CD14-positive monocyte (primary cell): ENCODE measurements around the gene CUL1. TPM values are rescaled to one million over a fixed set of nuclear protein-coding genes. Genes with fewer than 3 reads are reported as not detected.

Experiments used
- DNase-seq, 3 donors: peaks; one replicate each; pipeline ENCODE4 v3.0.0-alpha.2; 2011 to 2022
- H2AFZ ChIP-seq: 2 replicates; pipeline ENCODE4 v1.6.0; 2012; ENCODE audit warnings: mild to moderate bottlenecking, low read depth, low read length, inconsistent platforms; ENCODE audit not compliant: insufficient read depth, poor library complexity, severe bottlenecking
- H3K27ac ChIP-seq, 2 donors: 1 replicate in 1 of 2; 2 replicates in 1 of 2; pipeline ENCODE4 v1.5.1; 2012 to 2013; ENCODE audit warnings: low read length in 2 of 2, control low read depth in 1 of 2, inconsistent platforms in 1 of 2, low read depth in 1 of 2, mild to moderate bottlenecking in 1 of 2
- H3K27me3 ChIP-seq, 2 donors: one replicate each; pipeline versions ENCODE4 v1.6.0 to v1.6.1; 2011 to 2013; ENCODE audit warnings: low read length in 2 of 2; ENCODE audit not compliant: control insufficient read depth in 2 of 2, insufficient read depth in 2 of 2
- H3K36me3 ChIP-seq, 2 donors: replicated peaks in 1 of 2; 1 replicate in 1 of 2; 2 replicates in 1 of 2; pipeline versions ENCODE4 v1.5.1 to v1.6.1; 2012 to 2013; ENCODE audit warnings: low read length in 2 of 2, control low read depth in 1 of 2, inconsistent platforms in 1 of 2, mild to moderate bottlenecking in 1 of 2; ENCODE audit not compliant: insufficient read depth in 2 of 2, control insufficient read depth in 1 of 2
- H3K4me1 ChIP-seq, 2 donors: 1 replicate in 1 of 2; 2 replicates in 1 of 2; pipeline versions ENCODE4 v1.5.1 to v1.6.1; 2012 to 2013; ENCODE audit warnings: low read length in 2 of 2, control low read depth in 1 of 2, inconsistent platforms in 1 of 2, mild to moderate bottlenecking in 1 of 2, moderate library complexity in 1 of 2; ENCODE audit not compliant: insufficient read depth in 2 of 2, control insufficient read depth in 1 of 2
- H3K4me2 ChIP-seq: replicated peaks from 2 replicates; pipeline ENCODE3; 2012; ENCODE audit warnings: low read length, moderate library complexity, mild to moderate bottlenecking; ENCODE audit not compliant: poor library complexity, severe bottlenecking; ENCODE audit errors: extremely low read depth
- H3K4me3 ChIP-seq, 3 experiments: fragments of 200-600 bp in 1 of 3; sonication (generic) in 1 of 3; replicated peaks in 1 of 3; 1 replicate in 2 of 3; 2 replicates in 1 of 3; pipeline ENCODE4 v1.5.1; 2011 to 2013; ENCODE audit warnings: low read length in 3 of 3, mild to moderate bottlenecking in 3 of 3, control low read depth in 2 of 3, low read depth in 2 of 3, inconsistent platforms in 1 of 3, moderate library complexity in 1 of 3
- H3K79me2 ChIP-seq: 2 replicates; pipeline ENCODE4 v1.6.0; 2012; ENCODE audit warnings: mild to moderate bottlenecking, control low read depth, inconsistent platforms, low read length, moderate library complexity; ENCODE audit not compliant: insufficient read depth
- H3K9ac ChIP-seq: 2 replicates; pipeline ENCODE4 v1.6.0; 2017; ENCODE audit warnings: low read length, mild to moderate bottlenecking; ENCODE audit not compliant: insufficient read depth, poor library complexity, severe bottlenecking
- H3K9me3 ChIP-seq, 2 donors: replicated peaks in 1 of 2; 1 replicate in 1 of 2; 2 replicates in 1 of 2; pipeline versions ENCODE4 v1.5.1 to v1.6.1; 2012 to 2013; ENCODE audit warnings: low read length in 2 of 2, control low read depth in 1 of 2; ENCODE audit not compliant: control insufficient read depth in 1 of 2, insufficient read depth in 1 of 2
- H4K20me1 ChIP-seq: 2 replicates; pipeline ENCODE4 v1.6.0; 2012; ENCODE audit warnings: mild to moderate bottlenecking, low read length, control low read depth, moderate library complexity; ENCODE audit not compliant: insufficient read depth
- H3K27ac Mint-ChIP-seq, 7 donors: one replicate each; pipeline ENCODE4 v1.8.0; 2020; ENCODE audit warnings: mild to moderate bottlenecking in 7 of 7, mixed read lengths in 7 of 7, moderate library complexity in 6 of 7, inconsistent platforms in 2 of 7
- H3K27me3 Mint-ChIP-seq, 3 donors: one replicate each; pipeline ENCODE4 v1.8.0; 2021 to 2022; ENCODE audit warnings: low read depth in 3 of 3, mild to moderate bottlenecking in 3 of 3, mixed read lengths in 3 of 3, moderate library complexity in 3 of 3, inconsistent platforms in 1 of 3
- H3K36me3 Mint-ChIP-seq, 2 donors: one replicate each; pipeline ENCODE4 v1.8.0; 2020; ENCODE audit warnings: mixed read lengths in 2 of 2, inconsistent platforms in 1 of 2, mild to moderate bottlenecking in 1 of 2
- H3K4me1 Mint-ChIP-seq: one replicate; pipeline ENCODE4 v1.8.0; 2020; ENCODE audit warnings: mild to moderate bottlenecking, mixed read lengths
- H3K4me3 Mint-ChIP-seq, 2 donors: one replicate each; pipeline ENCODE4 v1.8.0; 2020; ENCODE audit warnings: mild to moderate bottlenecking in 2 of 2, mixed read lengths in 2 of 2, moderate library complexity in 1 of 2
- H3K9me3 Mint-ChIP-seq, 7 donors: one replicate each; pipeline ENCODE4 v1.8.0; 2020 to 2022; ENCODE audit warnings: mixed read lengths in 7 of 7, mild to moderate bottlenecking in 6 of 7, moderate library complexity in 6 of 7, inconsistent platforms in 2 of 7
- WGBS: methylation state at CpG from one replicate; pipeline ENCODE4 v1.1.5; 2013; ENCODE audit warnings: missing lambda C conversion rate; ENCODE audit not compliant: insufficient coverage; 5-methylcytosine and 5-hydroxymethylcytosine counted together
- intact Hi-C, 2 donors: fragments of 100-400 bp; cut with micrococcal nuclease; formaldehyde crosslinking; loops; one replicate each; pipeline versions ENCODE4 v1.15.0 to v1.15.1; 2023
- polyA plus RNA-seq, 3 donors: library from polyadenylated mRNA; depleted of rRNA in 1 of 3; unstranded in 2 of 3; stranded (reverse) in 1 of 3; fragments of 300-500 nt in 2 of 3; fragments of >200 nt in 1 of 3; fragmentation: Illumina TruSeq in 2 of 3; gene quantifications; 1 replicate in 2 of 3; 2 replicates in 1 of 3; pipeline ENCODE4 v1.2.3, GENCODE V29; 2012 to 2021
- TF ChIP-seq, protein P1 (sequence below): fragments of 200-600 bp; IDR thresholded peaks from one replicate; pipeline ENCODE4 v1.8.0; 2022; ENCODE audit warnings: antibody characterized with exemption, mild to moderate bottlenecking

The CUL1 gene
- polyA plus RNA-seq, 3 donors = 22.8 to 32.6 (median 23.9) TPM

DNA sequence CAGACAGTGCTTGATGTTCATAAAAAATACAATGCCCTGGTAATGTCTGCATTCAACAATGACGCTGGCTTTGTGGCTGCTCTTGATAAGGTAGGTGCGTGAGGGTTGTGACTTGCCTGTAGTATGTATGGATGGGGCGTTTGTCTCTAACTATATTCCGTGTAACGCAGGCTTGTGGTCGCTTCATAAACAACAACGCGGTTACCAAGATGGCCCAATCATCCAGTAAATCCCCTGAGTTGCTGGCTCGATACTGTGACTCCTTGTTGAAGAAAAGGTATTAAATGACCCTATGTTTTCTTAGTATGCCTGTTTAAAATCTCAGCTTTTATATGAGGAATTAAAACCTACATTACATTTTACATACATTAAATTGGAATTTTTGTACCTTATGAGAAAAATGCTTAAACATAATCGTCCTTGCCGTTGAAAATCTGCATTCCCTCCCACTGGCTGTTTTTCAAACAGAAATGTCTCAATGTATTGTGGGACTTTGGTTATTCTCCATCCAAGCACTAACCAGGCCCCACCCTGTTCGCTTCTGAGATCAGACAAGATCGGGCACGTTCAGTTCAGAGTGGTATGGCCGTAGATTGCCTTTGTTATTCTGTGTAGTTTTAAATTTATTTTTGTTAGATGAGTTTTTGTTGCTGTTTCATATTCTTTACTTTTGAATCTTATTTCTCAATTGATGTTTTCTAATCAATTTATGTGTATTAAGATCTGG lies 85.3 kb downstream of the CUL1 start:
- Histone ChIP-seq H3K27ac (no peak overlapping the region), H4K20me1 (no peaks in the 10 kb centered on the region), H3K4me2 (no peak overlapping the region), H3K79me2 (no peaks in the 10 kb centered on the region), H3K9ac (no peak overlapping the region), H3K9me3 (no peaks in the 10 kb centered on the region), H3K36me3 (peaks cover 92 to 100% of the 10 kb centered on the region in 2 donors), H3K4me1 (no peaks in the 10 kb centered on the region), H3K4me3 (no peak overlapping the region), H3K27me3 (no peaks in the 10 kb centered on the region), H2AFZ (no peak overlapping the region)
- H3K27ac Mint-ChIP-seq = no peak overlapping the region
- no peaks in the 10 kb centered on the region for H3K27me3 Mint-ChIP-seq
- DNase-seq = no peak
- TF ChIP-seq, protein P1, sequence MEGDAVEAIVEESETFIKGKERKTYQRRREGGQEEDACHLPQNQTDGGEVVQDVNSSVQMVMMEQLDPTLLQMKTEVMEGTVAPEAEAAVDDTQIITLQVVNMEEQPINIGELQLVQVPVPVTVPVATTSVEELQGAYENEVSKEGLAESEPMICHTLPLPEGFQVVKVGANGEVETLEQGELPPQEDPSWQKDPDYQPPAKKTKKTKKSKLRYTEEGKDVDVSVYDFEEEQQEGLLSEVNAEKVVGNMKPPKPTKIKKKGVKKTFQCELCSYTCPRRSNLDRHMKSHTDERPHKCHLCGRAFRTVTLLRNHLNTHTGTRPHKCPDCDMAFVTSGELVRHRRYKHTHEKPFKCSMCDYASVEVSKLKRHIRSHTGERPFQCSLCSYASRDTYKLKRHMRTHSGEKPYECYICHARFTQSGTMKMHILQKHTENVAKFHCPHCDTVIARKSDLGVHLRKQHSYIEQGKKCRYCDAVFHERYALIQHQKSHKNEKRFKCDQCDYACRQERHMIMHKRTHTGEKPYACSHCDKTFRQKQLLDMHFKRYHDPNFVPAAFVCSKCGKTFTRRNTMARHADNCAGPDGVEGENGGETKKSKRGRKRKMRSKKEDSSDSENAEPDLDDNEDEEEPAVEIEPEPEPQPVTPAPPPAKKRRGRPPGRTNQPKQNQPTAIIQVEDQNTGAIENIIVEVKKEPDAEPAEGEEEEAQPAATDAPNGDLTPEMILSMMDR = no peak
- 100% methylated on average over 4 of the region's 15 CpGs for WGBS
- H3K4me3 Mint-ChIP-seq = no peak overlapping the region
- intact Hi-C loops = no loop called here
- peaks cover 77 to 89% of the 10 kb centered on the region in 2 donors for H3K36me3 Mint-ChIP-seq
- H3K9me3 Mint-ChIP-seq = peaks cover 0 to 2% (median 0%) of the 10 kb centered on the region in 7 donors
- H3K4me1 Mint-ChIP-seq = no peaks in the 10 kb centered on the region

DNA sequence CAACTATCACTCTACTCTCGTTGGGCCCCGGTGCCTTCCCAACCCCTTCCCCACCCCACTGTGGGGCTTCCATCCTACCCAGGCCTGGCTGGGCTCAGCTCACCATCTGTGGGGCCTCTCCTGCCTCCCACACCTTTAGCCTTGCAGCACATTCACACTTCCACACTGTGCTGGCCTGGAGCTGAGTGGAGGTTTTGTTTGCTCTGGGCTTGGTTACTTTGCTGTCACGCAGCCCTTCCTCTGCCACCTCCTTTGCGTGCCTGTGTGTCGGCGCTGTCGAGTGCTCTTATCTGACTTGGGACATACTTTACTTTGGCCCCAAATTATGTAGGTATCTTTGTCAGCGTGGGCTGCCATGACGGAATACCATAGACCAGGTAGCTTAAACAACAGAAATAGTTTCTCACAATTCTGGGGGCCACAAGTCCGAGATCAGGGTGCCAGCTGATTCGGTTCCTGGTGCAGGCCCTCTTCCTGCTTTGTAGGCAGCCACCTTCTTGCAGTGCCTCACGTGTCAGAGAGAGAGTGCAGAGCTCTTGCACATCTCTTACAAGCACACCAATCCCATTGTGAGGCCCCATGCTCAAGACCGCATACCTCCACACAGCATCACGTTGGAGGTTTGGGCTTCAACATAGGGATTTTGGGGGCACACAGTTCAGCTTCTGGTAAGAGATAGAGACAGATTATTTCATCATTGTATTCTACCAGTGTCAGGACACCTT lies 89.0 kb downstream of the CUL1 start:
- Histone ChIP-seq H3K4me2 (no peak overlapping the region), H3K27ac (no peak overlapping the region), H4K20me1 (no peaks in the 10 kb centered on the region), H3K4me3 (no peak overlapping the region), H2AFZ (no peak overlapping the region), H3K4me1 (no peaks in the 10 kb centered on the region), H3K27me3 (no peaks in the 10 kb centered on the region), H3K36me3 (peaks cover 94 to 100% of the 10 kb centered on the region in 2 donors), H3K9me3 (no peaks in the 10 kb centered on the region), H3K79me2 (no peaks in the 10 kb centered on the region), H3K9ac (no peak overlapping the region)
- no peaks in the 10 kb centered on the region for H3K4me1 Mint-ChIP-seq
- intact Hi-C loops = no loop called here
- TF ChIP-seq, protein P1 = no peak
- H3K4me3 Mint-ChIP-seq = no peak overlapping the region
- no peaks in the 10 kb centered on the region for H3K27me3 Mint-ChIP-seq
- no peak for DNase-seq
- no peaks in the 10 kb centered on the region for H3K9me3 Mint-ChIP-seq
- H3K27ac Mint-ChIP-seq = peak overlapping the region in 3 of 7 donors; percentile 20 to 81 (median 56)
- 98% methylated on average over 10 of the region's 14 CpGs for WGBS
- H3K36me3 Mint-ChIP-seq = peaks cover 84 to 95% of the 10 kb centered on the region in 2 donors
